ENCODE results near the gene RAP2C.

The RAP2C gene

GRCh38 chrX:132235488-132235887, 16.2 kb upstream of the RAP2C start:
- no peak for DNase-seq (ENCODE audit: low read depth)
- no peak for TF ChIP-seq CTCF (IDR thresholded peaks at IDR 0.05; ENCODE audit: low read length, missing control alignments)

GRCh38 chrX:132231587-132231986, 12.3 kb upstream of the RAP2C start:
- TF ChIP-seq CTCF (IDR thresholded peaks at IDR 0.05; ENCODE audit: low read length, missing control alignments) = no peak
- no peak overlapping the region for H3K4me3 ChIP-seq (replicated peaks; ENCODE audit: low read depth, low read length)
- no peak for DNase-seq (ENCODE audit: low read depth)

More at GRCh38 chrX:132235488-132235887, 16.2 kb upstream of the RAP2C start:
- H3K4me3 ChIP-seq (replicated peaks; ENCODE audit: low read depth, low read length) = no peak overlapping the region

GRCh38 chrX:132227383-132228112, 8.3 kb upstream of the RAP2C start:
- DNase-seq (ENCODE audit: low read depth) = no peak
- TF ChIP-seq CTCF (IDR thresholded peaks at IDR 0.05; ENCODE audit: low read length, missing control alignments) = no peak
- no peak overlapping the region for H3K4me3 ChIP-seq (replicated peaks; ENCODE audit: low read depth, low read length)

- no peak for DNase-seq (ENCODE audit: low read depth)
- TF ChIP-seq CTCF (IDR thresholded peaks at IDR 0.05; ENCODE audit: low read length, missing control alignments) = peak; percentile 37
- no peak overlapping the region for H3K4me3 ChIP-seq (replicated peaks; ENCODE audit: low read depth, low read length)
These were observed 6.9 kb upstream of the RAP2C start for GRCh38 chrX:132226169-132226568.

GRCh38 chrX:132218100-132218812, 991 bp downstream of the RAP2C start:
- H3K4me3 ChIP-seq (replicated peaks; ENCODE audit: low read depth, low read length) = peak overlapping the region; percentile 72
- TF ChIP-seq CTCF (IDR thresholded peaks at IDR 0.05; ENCODE audit: low read length, missing control alignments) = no peak
- peak; percentile 86 for DNase-seq (ENCODE audit: low read depth)

GRCh38 chrX:132217203-132218073, 1.8 kb downstream of the RAP2C start:
- peak; percentile 85 for DNase-seq (ENCODE audit: low read depth)
- no peak for TF ChIP-seq CTCF (IDR thresholded peaks at IDR 0.05; ENCODE audit: low read length, missing control alignments)
- peak overlapping the region; percentile 72 for H3K4me3 ChIP-seq (replicated peaks; ENCODE audit: low read depth, low read length)

Data from fibroblast of pulmonary artery (primary cell).